Astrocyte of the spinal cord (primary cell): ENCODE results near the gene MYLK4.

ENCODE experiments used
- DNase-seq: peaks from one replicate; pipeline ENCODE4 v3.0.0; 2011; ENCODE audit warnings: low read depth, low spot score
- H3K4me3 ChIP-seq: 2 replicates; pipeline ENCODE4 v1.5.1; 2011; ENCODE audit warnings: low read depth, mild to moderate bottlenecking, low read length, moderate library complexity
- CTCF ChIP-seq: IDR thresholded peaks from 2 replicates; pipeline ENCODE4 v1.5.1; 2012; ENCODE audit warnings: low read depth, mild to moderate bottlenecking, low read length, inconsistent platforms
- in situ Hi-C: cut with HindIII; loops from 2 replicates; pipeline ENCODE4 v1.10.0; 2017; ENCODE audit warnings: low sequenced_read_pairs

MYLK4 gene

GRCh38 chr6:2616811-2617210 lies 133.9 kb downstream of the MYLK4 start:
- no peak for DNase-seq
- in situ Hi-C loops = no loop called here

GRCh38 chr6:2615251-2615650 lies 135.5 kb downstream of the MYLK4 start:
- no peak for DNase-seq
- in situ Hi-C loops = no loop called here
- H3K4me3 ChIP-seq = no peak overlapping the region
- TF ChIP-seq CTCF = no peak

More at GRCh38 chr6:2616811-2617210, 133.9 kb downstream of the MYLK4 start:
- TF ChIP-seq CTCF = no peak
- no peak overlapping the region for H3K4me3 ChIP-seq

GRCh38 chr6:2614846-2615245 lies 135.9 kb downstream of the MYLK4 start:
- DNase-seq = no peak
- in situ Hi-C loops = no loop called here
- no peak for TF ChIP-seq CTCF
- H3K4me3 ChIP-seq = no peak overlapping the region

- no peak for TF ChIP-seq CTCF
- in situ Hi-C loops = no loop called here
- no peak overlapping the region for H3K4me3 ChIP-seq
- no peak for DNase-seq
These were observed 136.6 kb downstream of the MYLK4 start for GRCh38 chr6:2614155-2614554.
